Stimulated activated CD8-positive, alpha-beta memory T cell treated with anti-CD3 and anti-CD28 coated beads, Interleukin-4, amount 100 ng/mL, for 4 hours (primary cell): ENCODE measurements around the gene NLRX1.
"Not testable (repeated sequence)": the region's sequence is repeated elsewhere in the genome, so short reads cannot be mapped to it uniquely, and the experiment has no call there.

Experiments used
- DNase-seq, 2 donors: peaks; one replicate each; pipeline ENCODE4 v3.0.0-alpha.2; 2020; ENCODE audit warnings: low read depth in 2 of 2, low spot score in 1 of 2

NLRX1 gene, protein sequence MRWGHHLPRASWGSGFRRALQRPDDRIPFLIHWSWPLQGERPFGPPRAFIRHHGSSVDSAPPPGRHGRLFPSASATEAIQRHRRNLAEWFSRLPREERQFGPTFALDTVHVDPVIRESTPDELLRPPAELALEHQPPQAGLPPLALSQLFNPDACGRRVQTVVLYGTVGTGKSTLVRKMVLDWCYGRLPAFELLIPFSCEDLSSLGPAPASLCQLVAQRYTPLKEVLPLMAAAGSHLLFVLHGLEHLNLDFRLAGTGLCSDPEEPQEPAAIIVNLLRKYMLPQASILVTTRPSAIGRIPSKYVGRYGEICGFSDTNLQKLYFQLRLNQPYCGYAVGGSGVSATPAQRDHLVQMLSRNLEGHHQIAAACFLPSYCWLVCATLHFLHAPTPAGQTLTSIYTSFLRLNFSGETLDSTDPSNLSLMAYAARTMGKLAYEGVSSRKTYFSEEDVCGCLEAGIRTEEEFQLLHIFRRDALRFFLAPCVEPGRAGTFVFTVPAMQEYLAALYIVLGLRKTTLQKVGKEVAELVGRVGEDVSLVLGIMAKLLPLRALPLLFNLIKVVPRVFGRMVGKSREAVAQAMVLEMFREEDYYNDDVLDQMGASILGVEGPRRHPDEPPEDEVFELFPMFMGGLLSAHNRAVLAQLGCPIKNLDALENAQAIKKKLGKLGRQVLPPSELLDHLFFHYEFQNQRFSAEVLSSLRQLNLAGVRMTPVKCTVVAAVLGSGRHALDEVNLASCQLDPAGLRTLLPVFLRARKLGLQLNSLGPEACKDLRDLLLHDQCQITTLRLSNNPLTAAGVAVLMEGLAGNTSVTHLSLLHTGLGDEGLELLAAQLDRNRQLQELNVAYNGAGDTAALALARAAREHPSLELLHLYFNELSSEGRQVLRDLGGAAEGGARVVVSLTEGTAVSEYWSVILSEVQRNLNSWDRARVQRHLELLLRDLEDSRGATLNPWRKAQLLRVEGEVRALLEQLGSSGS

DNA sequence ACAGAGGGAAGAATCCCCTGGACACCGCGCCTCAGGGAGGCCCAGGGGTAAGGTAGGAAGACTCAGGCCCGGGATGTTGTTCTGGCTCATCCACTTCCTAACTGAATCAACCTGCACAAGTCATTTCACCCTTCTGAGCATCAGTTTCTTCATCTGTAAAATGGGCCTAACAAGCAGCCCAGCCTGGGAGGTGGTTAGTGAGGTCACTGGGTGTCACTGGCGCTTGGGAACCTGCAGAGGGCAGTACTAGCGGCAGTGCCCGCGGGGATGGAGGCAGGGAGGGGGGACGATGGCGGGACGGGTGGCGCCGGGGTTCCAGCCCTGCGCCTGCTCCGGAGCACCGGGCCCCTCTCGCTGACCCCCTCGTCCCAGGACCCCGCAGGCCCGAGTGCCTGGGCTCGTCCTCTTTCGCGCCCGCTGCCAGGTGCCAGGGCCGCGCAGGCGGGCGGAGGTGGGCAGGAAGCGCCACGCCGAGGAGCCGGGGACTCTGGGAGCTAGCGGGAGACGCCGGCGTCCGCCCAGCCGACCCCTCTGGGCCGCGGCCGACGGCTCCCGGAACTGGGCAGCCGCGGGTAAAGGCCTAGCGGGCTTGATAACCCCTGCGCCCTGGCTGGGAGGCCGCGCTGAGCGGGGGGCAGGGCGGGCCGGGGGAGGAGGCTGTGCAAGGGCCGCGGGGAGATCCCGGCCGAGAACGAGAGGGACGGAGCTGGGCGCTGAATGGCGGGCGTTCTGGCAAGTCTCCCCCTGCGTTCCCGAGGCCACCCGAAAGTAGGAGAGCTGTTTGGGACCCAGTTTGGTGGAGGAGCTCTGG lies at the start of gene NLRX1:
Gene NLRX1 (plus strand): TSS at position 255 of the 811 bp plus-strand sequence. CDS start 2,679 bp downstream, outside the sequence.
- DNase-seq, result peak; percentile 68 to 72

DNA sequence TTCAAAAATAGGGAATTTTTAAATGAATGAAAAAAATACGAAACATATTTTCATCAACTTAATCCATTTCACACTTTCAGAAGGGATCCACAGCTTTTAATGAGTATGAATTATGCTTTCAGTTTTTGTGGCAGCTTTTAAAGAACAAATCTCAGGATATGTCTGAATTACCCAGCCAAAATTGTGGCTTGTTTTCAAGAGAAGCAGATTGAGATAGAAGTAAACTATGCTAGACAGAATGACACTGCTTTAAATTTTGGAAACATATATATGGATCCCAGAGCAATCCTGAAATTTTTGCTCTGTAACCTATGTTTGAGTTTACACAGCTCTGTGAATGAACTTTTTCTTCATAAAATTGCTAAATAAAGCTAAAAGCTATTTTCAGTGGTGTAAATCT lies 49.6 kb upstream of the NLRX1 start:
- no peak for DNase-seq

DNA sequence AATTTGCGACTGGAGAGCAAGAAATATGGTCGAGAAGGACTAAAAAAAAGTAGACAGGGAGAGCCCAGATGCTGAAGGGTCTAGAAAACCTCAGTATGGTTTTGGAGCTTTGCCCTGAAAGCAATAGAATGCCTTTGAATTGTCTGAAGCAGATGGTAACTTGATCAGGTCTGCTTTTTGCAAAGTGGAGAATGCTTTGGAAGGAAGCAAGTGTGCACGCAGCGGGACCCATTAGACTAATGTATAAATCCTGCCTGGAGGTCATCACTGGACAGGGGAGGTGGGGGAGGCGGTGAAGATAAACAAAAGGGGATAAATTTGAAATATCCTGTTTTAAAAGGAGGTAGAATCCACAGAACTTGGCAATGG lies 47.9 kb upstream of the NLRX1 start:
- DNase-seq, result no peak

DNA sequence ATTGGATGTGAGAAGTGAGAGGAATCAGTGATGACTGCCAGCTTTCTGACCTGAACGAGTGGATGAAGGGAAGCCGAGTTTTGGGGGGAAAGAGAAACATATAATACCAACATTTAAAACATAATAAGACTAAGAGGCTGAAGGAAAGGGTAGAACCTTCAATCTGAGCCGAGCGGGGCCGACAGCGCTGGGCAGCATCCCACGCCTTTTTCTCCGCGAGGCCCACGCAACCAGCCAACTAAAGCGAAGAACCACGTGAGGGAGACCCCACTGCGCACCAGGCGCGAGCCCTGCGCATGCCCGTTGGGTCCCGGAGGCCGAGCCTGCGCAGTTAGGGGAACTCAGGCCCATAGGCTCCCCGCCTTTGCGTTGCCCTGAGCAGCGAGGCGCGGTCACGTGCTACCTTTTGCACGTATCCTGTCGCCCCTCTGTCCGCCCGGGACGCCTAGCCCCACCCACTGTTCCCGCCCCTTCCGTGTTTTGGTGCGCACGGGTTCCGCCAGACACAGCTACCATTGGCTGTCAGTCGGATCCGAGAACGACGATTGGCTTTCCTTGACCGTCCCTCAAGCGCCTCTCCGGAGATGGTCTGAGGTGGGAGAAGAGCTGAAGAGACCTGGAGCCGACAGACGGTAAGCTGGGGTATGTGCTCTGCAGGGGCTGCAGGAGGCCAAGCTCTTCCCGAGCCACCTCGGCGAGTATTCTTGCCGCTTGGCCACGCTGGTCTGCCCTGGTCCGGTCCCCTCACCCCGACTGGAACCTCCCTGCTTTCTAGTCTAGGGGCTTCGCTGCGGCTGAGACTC lies 47.3 kb upstream of the NLRX1 start, which contains the start of gene HINFP:
Gene HINFP (plus strand): TSS at position 573 of the 803 bp plus-strand sequence. CDS start 5,365 bp downstream, outside the sequence.
- peak; percentile 100 for DNase-seq

DNA sequence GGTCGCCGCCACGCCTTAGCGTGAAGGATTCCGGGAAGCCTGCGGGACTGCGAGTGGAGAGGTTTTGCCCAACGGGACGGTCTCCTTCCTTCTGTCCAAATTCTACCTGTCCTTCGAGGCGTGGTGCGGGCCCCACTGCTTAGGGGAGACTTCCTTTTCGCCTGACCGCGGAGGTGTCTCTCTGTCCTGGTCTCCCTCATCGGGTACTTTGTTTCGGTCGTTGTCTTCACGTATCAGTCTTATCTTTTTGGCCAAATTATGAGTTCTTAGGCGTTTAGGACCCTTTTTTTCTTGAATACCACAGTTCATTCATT lies 46.8 kb upstream of the NLRX1 start:
- DNase-seq, result no peak

DNA sequence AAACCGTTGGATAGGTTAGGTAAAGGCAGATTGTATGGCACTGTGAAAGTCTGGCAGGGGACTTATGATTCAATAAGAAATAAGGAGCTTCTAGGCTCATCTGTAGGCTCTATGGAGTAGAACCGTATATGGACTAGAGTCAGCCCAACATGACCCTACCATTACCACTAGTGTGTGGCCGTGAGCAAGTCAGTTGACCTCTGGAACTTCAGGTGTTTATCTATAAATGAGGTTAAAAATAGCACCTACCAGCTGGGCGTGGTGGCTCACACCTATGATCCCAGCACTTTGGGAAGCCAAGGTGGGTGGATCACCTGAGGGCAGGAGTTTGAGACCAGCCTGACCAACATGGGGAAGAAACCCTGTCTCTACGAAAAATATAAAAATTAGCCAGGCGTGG lies 42.7 kb upstream of the NLRX1 start:
- DNase-seq, result no peak

DNA sequence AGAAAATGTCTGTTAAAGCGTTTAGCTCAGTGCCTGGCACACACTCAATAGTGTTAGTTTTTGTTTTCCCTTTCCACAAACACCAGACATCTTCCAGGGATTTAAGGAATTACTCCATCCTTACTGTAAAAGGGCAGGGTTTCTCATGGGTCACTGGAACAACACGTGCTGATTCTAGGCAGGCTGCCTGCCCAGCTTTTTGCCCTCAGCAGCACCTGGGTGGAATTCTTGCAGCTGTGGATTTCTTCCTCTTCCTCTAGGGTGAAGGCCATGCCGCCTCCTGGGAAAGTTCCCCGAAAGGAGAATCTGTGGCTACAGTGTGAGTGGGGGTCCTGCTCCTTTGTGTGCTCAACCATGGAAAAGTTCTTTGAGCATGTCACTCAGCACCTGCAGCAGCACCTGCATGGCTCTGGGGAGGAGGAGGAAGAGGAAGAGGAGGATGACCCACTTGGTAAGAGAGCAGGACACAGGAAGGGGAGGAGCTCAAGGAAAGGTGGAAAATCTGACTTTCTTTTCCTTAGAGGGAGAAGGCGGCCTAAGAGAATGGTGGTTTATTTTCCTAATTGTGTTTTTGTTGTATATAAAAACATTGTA lies 41.8 kb upstream of the NLRX1 start:
- DNase-seq, result no peak

DNA sequence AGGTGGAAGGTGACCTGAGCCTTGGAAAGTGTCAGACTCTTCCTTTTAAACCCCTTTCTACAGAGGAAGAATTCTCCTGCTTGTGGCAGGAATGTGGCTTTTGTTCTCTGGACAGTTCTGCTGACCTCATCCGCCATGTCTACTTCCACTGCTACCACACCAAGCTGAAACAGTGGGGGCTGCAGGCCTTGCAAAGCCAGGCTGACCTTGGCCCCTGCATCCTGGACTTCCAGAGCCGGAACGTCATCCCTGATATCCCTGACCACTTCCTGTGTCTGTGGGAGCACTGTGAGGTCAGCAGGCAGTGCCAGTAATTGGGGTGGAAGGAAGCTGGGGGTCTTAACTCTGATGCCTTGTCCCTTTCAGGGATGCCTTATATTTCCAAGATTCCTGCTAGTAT lies 37.9 kb upstream of the NLRX1 start:
- no peak for DNase-seq

DNA sequence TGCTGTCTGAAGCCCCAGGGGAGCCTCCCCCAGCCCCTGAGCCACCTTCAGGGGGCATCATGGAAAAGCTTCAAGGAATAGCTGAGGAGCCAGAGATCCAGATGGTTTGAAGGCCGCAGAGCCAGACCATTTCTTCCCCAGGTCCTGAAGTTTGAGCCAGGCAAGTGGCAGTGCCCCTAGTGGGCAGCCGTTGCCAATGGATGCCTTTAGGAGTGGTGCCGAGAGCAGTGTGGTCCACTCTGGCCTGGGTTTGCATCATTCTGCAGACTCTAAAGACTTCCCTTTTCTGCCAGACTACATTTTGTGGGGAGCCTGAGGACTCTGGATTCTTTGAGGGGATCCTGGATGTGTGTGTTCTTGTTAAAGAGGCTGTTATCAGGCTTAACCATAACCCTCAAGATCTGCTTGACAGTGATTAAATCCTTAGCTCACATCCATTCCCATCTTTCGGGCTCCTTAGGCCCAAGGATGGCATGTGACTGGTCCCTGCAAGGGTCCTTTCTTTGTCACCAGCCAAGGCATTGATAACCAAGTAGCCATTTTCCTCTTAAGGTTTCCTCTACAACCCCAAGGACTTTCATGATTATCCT lies 34.0 kb upstream of the NLRX1 start:
- no peak for DNase-seq

DNA sequence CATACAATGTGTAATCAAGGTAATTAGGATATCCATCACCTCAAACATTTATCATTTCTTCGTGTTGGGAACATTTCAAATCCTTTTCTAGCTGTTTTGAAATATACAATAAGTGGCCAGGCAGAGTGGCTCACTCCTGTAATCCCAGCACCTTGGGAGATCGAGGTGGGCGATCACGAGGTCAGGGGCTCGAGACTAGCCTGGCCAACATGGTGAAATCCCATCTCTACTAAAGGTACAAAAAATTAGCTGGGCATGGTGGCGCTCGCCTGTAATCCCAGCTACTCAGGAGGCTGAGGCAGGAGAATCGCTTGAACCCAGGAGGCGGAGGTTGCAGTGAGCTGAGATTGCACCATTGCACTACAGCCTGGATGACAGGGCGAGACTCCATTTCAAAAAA lies 29.2 kb upstream of the NLRX1 start:
- DNase-seq, result not testable (repeated sequence)

DNA sequence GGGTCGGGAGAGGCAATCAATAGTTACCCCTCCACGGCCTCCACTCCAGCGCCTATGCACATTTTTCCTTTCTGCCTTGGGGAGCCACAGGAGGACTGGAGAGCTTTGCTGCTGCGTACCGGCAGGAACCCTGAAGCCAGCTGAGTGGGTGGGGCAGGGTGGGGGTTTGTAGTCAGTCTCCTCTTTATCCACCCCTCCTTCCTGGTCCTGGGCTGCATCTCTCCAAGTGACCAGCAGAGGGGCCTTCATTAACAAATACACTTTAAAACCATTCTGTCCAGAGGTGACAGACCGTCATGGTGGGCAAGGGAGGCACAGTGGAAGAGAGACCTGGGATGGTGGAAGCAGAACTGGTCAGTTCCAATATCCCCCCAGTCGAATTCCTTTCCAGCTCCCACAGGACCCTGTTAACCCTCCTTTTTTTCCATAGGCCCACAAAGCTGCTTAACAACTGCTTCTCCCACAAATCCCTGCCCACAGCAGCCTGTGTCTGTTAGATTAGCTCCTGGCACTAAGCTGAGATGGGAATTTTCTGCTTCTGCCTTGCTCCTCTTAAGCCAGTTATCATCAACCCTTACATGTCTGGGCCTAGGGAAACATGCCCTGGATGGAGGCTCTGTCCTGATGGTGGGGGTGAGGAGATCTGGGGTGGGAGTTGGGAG lies 23.6 kb upstream of the NLRX1 start:
- no peak for DNase-seq

DNA sequence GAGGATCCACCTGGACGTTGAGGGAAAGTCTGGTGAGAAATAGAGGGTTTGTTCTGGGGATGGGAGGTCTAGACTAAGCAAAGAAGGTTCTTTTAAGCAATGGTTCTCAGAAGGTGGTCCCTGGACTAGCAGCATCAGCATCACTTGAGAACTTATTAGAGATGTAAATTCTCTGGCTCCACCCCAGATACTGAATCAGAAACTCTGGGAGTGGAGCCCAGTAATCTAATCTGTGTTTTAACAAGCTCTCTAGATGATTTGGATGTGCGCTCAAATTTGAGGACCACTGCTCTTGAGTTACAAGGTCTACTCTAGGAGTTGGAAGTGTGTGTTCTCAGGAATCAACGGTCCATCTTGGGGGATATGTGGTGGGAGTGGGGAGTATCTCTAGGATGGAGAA lies 23.0 kb upstream of the NLRX1 start:
- DNase-seq, result no peak

DNA sequence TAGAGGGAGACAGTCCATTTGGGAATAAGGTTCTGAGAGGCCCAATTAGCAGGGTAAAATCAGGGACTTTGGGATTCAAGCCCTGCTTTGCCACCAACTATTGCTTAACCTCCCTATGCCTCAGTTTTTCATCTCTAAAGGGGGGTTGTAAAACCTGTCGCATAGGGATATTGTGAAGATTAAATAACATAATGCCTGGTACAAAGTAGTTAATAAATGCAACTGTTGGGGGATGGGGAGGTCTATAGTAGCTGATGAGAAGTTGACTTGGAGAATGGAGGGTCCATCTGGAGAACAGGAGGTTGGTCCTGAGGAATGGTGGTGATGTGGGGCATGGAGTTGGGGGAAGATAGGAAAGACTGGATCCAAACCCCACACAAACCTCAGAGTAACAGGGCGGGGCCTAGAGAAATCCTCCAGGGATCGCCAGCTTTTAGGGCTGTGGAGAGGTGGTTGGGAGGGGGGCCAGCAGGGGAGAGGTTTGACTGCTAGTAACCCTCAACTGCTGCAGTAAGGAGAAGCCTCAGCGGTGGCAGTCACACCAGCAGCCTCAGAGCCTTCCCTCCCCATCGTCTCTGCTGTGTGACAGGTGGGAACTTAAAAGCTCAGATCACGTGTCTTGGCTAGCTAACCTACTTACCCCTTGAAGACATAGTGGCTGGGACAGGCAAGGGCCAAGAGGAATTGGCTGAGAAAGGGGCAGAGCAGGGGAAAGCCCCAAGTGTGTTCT lies 20.8 kb upstream of the NLRX1 start:
- DNase-seq, result no peak

DNA sequence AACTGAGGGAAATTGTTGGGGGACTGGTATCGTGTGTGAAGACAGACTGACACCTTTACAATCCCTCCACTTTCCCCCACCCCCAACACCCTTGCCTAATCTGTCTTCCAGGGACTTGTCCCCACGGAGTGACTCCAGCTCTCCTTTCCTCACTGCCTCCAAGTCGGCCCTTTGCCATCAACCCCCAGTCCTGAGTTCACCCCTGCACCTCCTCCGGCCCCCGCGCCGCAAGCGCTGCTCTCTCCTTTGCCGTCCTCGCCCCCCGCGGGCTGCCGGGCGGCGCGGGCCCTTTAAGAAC lies 19.9 kb upstream of the NLRX1 start:
- no peak for DNase-seq

DNA sequence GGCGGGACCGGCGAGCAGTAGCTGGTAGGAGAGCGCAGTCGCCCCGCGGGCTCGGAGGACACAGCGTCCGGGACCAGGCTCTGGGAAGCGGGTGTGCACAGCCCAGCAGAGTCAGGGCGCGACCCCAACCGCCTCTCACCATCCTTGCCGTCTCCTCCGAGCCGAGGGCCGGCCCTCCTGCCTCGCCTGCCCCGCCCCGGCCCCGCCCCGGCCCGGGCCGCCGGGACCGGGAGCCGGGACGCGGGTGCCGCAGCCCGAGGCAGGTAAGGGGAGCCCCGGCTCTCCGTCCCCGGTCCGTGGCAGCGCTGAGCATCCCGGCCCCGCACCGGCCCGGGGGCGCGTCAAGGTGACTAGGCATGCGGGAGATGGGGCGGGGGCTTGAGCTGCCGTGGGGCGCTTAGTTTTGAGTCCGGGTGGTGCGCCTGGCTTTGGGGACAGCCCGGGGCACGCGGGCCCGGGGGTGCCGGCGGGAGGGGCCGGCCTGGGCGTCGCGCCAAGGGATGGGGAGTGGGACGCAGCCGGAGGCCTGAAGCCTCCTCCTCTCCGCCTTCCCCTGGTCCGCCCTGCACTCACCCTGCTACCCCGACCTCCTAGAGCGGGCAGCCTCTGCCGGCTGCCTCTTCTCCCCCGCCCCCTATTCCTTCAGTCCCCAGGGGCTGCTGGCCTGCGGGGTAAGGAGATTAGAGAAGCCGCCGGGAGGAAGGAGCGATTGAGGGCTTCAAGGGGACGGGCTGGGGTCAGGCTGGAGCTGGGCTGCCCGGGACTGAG lies 19.3 kb upstream of the NLRX1 start, which contains the start of gene ABCG4:
Gene ABCG4 (plus strand): TSS at position 35 of the 768 bp plus-strand sequence. CDS start 914 bp downstream, outside the sequence.
- no peak for DNase-seq

DNA sequence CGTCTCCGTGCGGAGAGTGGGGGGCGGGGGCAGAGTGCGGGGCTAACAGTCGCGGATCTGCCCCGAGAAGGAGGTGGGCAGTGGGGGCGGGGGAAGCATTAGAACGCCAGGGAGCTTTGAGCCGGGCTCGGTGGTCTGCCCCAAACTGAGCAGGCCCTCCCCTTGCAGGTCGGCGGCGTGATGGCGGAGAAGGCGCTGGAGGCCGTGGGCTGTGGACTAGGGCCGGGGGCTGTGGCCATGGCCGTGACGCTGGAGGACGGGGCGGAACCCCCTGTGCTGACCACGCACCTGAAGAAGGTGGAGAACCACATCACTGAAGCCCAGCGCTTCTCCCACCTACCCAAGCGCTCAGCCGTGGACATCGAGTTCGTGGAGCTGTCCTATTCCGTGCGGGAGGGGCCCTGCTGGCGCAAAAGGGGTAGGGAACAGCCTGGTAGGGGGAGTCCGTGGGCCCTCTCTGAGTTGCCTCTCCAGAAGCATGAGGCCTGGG lies 18.7 kb upstream of the NLRX1 start:
- no peak for DNase-seq

DNA sequence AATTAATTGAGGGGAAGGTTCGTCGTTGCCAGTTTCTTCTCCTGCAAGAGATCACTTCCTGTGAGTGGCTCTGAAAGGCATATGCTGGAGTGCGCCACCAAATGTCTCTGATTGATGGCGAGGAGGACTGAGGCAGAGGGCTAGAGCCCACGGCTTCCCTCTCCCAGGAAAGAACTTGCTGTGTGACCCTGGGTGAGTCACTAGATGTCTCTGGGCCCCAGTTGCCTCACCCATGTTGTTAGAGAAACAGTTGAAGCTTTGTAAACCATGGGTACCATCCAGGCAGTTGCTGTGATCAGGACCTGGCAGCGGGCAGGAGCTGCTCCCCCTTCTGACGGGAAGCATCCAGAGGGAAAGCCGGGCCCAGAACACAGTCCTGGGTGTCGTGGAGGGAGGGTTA lies 16.5 kb upstream of the NLRX1 start:
- no peak for DNase-seq

DNA sequence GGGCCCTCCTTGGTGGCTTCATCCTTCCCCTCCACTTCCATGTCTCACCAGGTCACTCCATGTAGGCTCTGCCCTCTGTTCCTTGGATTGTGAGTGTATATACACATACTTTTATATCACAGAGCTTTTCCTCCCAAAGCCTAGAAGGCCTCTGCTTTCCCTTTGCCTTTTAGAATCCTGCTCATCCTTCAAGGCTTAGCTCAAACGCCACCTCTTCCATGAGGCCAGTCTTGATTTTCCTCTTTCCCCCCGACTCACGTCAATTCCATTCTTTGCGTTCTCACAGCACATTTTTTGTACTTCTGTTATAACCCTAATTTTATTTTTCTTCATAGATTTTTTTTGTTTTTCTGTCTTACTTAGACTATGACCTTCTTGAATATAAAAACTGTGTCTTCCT lies 15.9 kb upstream of the NLRX1 start:
- DNase-seq, result no peak
